Measurements from ENCODE around the gene TMEM221.
A peak's percentile ranks its signal among the peaks of the same experiment; 100 is the strongest.

TMEM221 gene

GRCh38 chr19:17469481-17470067, 21.1 kb upstream of the TMEM221 start:
- peak overlapping the region; percentile 60 for H3K9ac ChIP-seq (ENCODE audit: low read length)

GRCh38 chr19:17469092-17469480, 20.6 kb upstream of the TMEM221 start:
- Histone ChIP-seq H3K9me3 (ENCODE audit: insufficient read depth, low read length) (no peaks in the 10 kb centered on the region), H3K4me3 (ENCODE audit: low read length) (peak overlapping the region; percentile 78), H2AFZ (ENCODE audit: low read depth, low read length) (peak overlapping the region; percentile 57; the same call in 1 of the 2 replicates), H4K20me1 (ENCODE audit: insufficient read depth, low read length) (no peaks in the 10 kb centered on the region), H3K27me3 (ENCODE audit: low read depth, low read length) (peaks cover 10% of the 10 kb centered on the region), H3K36me3 (replicated peaks; ENCODE audit: low read depth, low read length) (no peaks in the 10 kb centered on the region), H3K4me2 (ENCODE audit: low read length) (peak overlapping the region; percentile 78), H3K9ac (ENCODE audit: low read length) (peak overlapping the region; percentile 60), H3K27ac (ENCODE audit: low read length) (peak overlapping the region; percentile 41; the same call in 1 of the 2 replicates), H3K4me1 (ENCODE audit: low read length) (peaks cover 22% of the 10 kb centered on the region), H3K79me2 (ENCODE audit: low read length) (no peaks in the 10 kb centered on the region)
- TF ChIP-seq, protein P1, sequence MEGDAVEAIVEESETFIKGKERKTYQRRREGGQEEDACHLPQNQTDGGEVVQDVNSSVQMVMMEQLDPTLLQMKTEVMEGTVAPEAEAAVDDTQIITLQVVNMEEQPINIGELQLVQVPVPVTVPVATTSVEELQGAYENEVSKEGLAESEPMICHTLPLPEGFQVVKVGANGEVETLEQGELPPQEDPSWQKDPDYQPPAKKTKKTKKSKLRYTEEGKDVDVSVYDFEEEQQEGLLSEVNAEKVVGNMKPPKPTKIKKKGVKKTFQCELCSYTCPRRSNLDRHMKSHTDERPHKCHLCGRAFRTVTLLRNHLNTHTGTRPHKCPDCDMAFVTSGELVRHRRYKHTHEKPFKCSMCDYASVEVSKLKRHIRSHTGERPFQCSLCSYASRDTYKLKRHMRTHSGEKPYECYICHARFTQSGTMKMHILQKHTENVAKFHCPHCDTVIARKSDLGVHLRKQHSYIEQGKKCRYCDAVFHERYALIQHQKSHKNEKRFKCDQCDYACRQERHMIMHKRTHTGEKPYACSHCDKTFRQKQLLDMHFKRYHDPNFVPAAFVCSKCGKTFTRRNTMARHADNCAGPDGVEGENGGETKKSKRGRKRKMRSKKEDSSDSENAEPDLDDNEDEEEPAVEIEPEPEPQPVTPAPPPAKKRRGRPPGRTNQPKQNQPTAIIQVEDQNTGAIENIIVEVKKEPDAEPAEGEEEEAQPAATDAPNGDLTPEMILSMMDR (IDR thresholded peaks at IDR 0.05; ENCODE audit: low read depth, low read length) = no peak
- no peak for TF ChIP-seq EZH2phosphoT487 (IDR thresholded peaks at IDR 0.05; ENCODE audit: low read depth)

More at GRCh38 chr19:17469481-17470067, 21.1 kb upstream of the TMEM221 start:
- no peaks in the 10 kb centered on the region for H3K36me3 ChIP-seq (replicated peaks; ENCODE audit: low read depth, low read length)
- H3K4me3 ChIP-seq (ENCODE audit: low read length) = peak overlapping the region; percentile 78
- peak overlapping the region; percentile 47 for H3K27ac ChIP-seq (ENCODE audit: low read length)
- H3K4me1 ChIP-seq (ENCODE audit: low read length) = peaks cover 22% of the 10 kb centered on the region
- no peaks in the 10 kb centered on the region for H3K79me2 ChIP-seq (ENCODE audit: low read length)
- H2AFZ ChIP-seq (ENCODE audit: low read depth, low read length) = peak overlapping the region; percentile 78
- peak overlapping the region; percentile 78 for H3K4me2 ChIP-seq (ENCODE audit: low read length)
- H3K9me3 ChIP-seq (ENCODE audit: insufficient read depth, low read length) = no peaks in the 10 kb centered on the region
- H3K27me3 ChIP-seq (ENCODE audit: low read depth, low read length) = peaks cover 8% of the 10 kb centered on the region
- no peaks in the 10 kb centered on the region for H4K20me1 ChIP-seq (ENCODE audit: insufficient read depth, low read length)
- TF ChIP-seq EZH2phosphoT487 (IDR thresholded peaks at IDR 0.05; ENCODE audit: low read depth) = no peak
- TF ChIP-seq, protein P1 (IDR thresholded peaks at IDR 0.05; ENCODE audit: low read depth, low read length) = no peak

GRCh38 chr19:17468302-17469091, 20.0 kb upstream of the TMEM221 start:
- peaks cover 22% of the 10 kb centered on the region for H3K4me1 ChIP-seq (ENCODE audit: low read length)
- peaks cover 10% of the 10 kb centered on the region for H3K27me3 ChIP-seq (ENCODE audit: low read depth, low read length)
- H3K36me3 ChIP-seq (replicated peaks; ENCODE audit: low read depth, low read length) = no peaks in the 10 kb centered on the region
- no peaks in the 10 kb centered on the region for H3K9me3 ChIP-seq (ENCODE audit: insufficient read depth, low read length)
- H3K4me2 ChIP-seq (ENCODE audit: low read length) = peak overlapping the region; percentile 78
- peak overlapping the region; percentile 57; the same call in 1 of the 2 replicates for H2AFZ ChIP-seq (ENCODE audit: low read depth, low read length)
- H3K9ac ChIP-seq (ENCODE audit: low read length) = peak overlapping the region; percentile 60
- H4K20me1 ChIP-seq (ENCODE audit: insufficient read depth, low read length) = no peaks in the 10 kb centered on the region
- TF ChIP-seq EZH2phosphoT487 (IDR thresholded peaks at IDR 0.05; ENCODE audit: low read depth) = no peak
- TF ChIP-seq, protein P1 (IDR thresholded peaks at IDR 0.05; ENCODE audit: low read depth, low read length) = no peak
- H3K4me3 ChIP-seq (ENCODE audit: low read length) = peak overlapping the region; percentile 78
- H3K27ac ChIP-seq (ENCODE audit: low read length) = no peak overlapping the region
- H3K79me2 ChIP-seq (ENCODE audit: low read length) = no peaks in the 10 kb centered on the region

Data from OCI-LY3 (cell line).